GM23248 (cell line): ENCODE measurements around the gene PNKD. TPM values are rescaled to one million over a fixed set of nuclear protein-coding genes. Genes with fewer than 3 reads are reported as not detected.

Experiments used
- DNase-seq: peaks from one replicate; pipeline ENCODE4 v3.0.0-alpha.2; 2015
- H2AFZ ChIP-seq: fragments of 200-600 bp; sonication (generic); 2 replicates; pipeline ENCODE4 v1.6.1; 2016; ENCODE audit warnings: antibody characterized with exemption
- H3F3A ChIP-seq: fragments of 200-600 bp; sonication (generic); 2 replicates; pipeline ENCODE4 v1.6.1; 2016; ENCODE audit warnings: mild to moderate bottlenecking, antibody characterized with exemption, mixed run types; ENCODE audit not compliant: insufficient read depth
- H3K27ac ChIP-seq: fragments of 200-600 bp; sonication (generic); 2 replicates; pipeline ENCODE4 v1.5.1; 2016; ENCODE audit warnings: mild to moderate bottlenecking
- H3K27me3 ChIP-seq: fragments of 200-600 bp; sonication (generic); replicated peaks from 2 replicates; pipeline ENCODE4 v1.6.1; 2016; ENCODE audit warnings: mild to moderate bottlenecking; ENCODE audit not compliant: insufficient read depth
- H3K36me3 ChIP-seq: fragments of 200-600 bp; sonication (generic); 2 replicates; pipeline ENCODE4 v1.6.1; 2016; ENCODE audit warnings: low read depth, mild to moderate bottlenecking
- H3K4me1 ChIP-seq: fragments of 200-600 bp; sonication (generic); 2 replicates; pipeline ENCODE4 v1.6.1; 2016; ENCODE audit warnings: mild to moderate bottlenecking; ENCODE audit not compliant: insufficient read depth
- H3K4me2 ChIP-seq: fragments of 200-600 bp; sonication (generic); one replicate; pipeline ENCODE4 v1.6.1; 2016; ENCODE audit warnings: mild to moderate bottlenecking; ENCODE audit not compliant: unreplicated experiment
- H3K4me3 ChIP-seq: fragments of 200-600 bp; sonication (generic); 2 replicates; pipeline ENCODE4 v1.5.1; 2016; ENCODE audit warnings: mild to moderate bottlenecking
- H3K79me2 ChIP-seq: fragments of 200-600 bp; sonication (generic); 2 replicates; pipeline ENCODE4 v1.6.1; 2016; ENCODE audit warnings: mild to moderate bottlenecking; ENCODE audit not compliant: insufficient read depth
- H3K9ac ChIP-seq: fragments of 200-600 bp; sonication (generic); 2 replicates; pipeline ENCODE4 v1.6.1; 2016; ENCODE audit warnings: mild to moderate bottlenecking
- H3K9me2 ChIP-seq: fragments of 200-600 bp; sonication (generic); 2 replicates; pipeline ENCODE4 v1.6.1; 2016; ENCODE audit warnings: mixed run types, mild to moderate bottlenecking, moderate library complexity; ENCODE audit not compliant: insufficient read depth
- H3K9me3 ChIP-seq: fragments of 200-600 bp; sonication (generic); one replicate; pipeline ENCODE4 v1.6.1; 2017; ENCODE audit warnings: low read depth
- H4K20me1 ChIP-seq: fragments of 200-600 bp; sonication (generic); 2 replicates; pipeline ENCODE4 v1.6.0; 2016; ENCODE audit not compliant: insufficient read depth
- EZH2 ChIP-seq: fragments of 200-600 bp; sonication (generic); IDR thresholded peaks from 2 replicates; pipeline ENCODE4 v1.6.1; 2018; ENCODE audit warnings: antibody characterized with exemption, mild to moderate bottlenecking; ENCODE audit not compliant: insufficient read depth, poor library complexity, severe bottlenecking
- EZH2phosphoT487 ChIP-seq: fragments of 200-600 bp; sonication (generic); IDR thresholded peaks from 2 replicates; pipeline ENCODE4 v1.6.1; 2018; ENCODE audit warnings: antibody characterized with exemption, moderate library complexity, mild to moderate bottlenecking, low read depth; ENCODE audit not compliant: insufficient read depth
- WGBS, 2 experiments: methylation state at CpG; one replicate each; pipeline ENCODE4 v1.1.6; 2015 to 2017; ENCODE audit warnings: low lambda C conversion rate in 2 of 2, low coverage in 1 of 2; ENCODE audit errors: missing lambda C conversion rate in 2 of 2; 5-methylcytosine and 5-hydroxymethylcytosine counted together
- in situ Hi-C: fragments of 300-500 bp; cut with MboI; formaldehyde crosslinking; loops from 2 replicates; pipeline ENCODE4 v1.15.0; 2020
- polyA plus RNA-seq: library from polyadenylated mRNA; unstranded; fragments of >200 nt; fragmentation: Nextera tagmentation; extraction: Ambion mirVana; gene quantifications from 2 replicates; pipeline ENCODE4 v1.2.1, GENCODE V29; 2016
- total RNA-seq: library from RNA; depleted of rRNA; stranded (reverse); fragments of >200 nt; shearing (Covaris generic); gene quantifications from 2 replicates; pipeline ENCODE4 v1.2.3, GENCODE V29; 2014

Gene PNKD
- total and polyA plus RNA-seq, 2 experiments from 2014 or later, result 28.6 to 82.7 TPM

GRCh38 chr2:218275371-218276072, 5.2 kb downstream of the PNKD start:
- TF ChIP-seq EZH2phosphoT487 (no peak), EZH2 (no peak)
- Histone ChIP-seq H3K4me1 (peaks cover 16% of the 10 kb centered on the region), H3K4me3 (no peak overlapping the region), H3K9me3 (no peaks in the 10 kb centered on the region), H3K27me3 (no peaks in the 10 kb centered on the region), H2AFZ (no peak overlapping the region), H3K27ac (no peak overlapping the region), H3K36me3 (peaks cover 21% of the 10 kb centered on the region; the same call in 1 of the 2 replicates), H3F3A (peaks cover 17% of the 10 kb centered on the region), H3K4me2 (no peak overlapping the region), H3K9ac (no peak overlapping the region), H3K9me2 (no peaks in the 10 kb centered on the region), H4K20me1 (no peaks in the 10 kb centered on the region), H3K79me2 (peaks cover 82% of the 10 kb centered on the region)
- in situ Hi-C loops, result no loop called here
- no peak for DNase-seq
- WGBS, 2 experiments, result 81 to 82% methylated on average over 9 of the region's 9 CpGs

- Histone ChIP-seq H3K27me3 (no peaks in the 10 kb centered on the region), H3K36me3 (peaks cover 21% of the 10 kb centered on the region; the same call in 1 of the 2 replicates), H3K9me3 (no peaks in the 10 kb centered on the region), H3K4me1 (peaks cover 16% of the 10 kb centered on the region), H2AFZ (no peak overlapping the region), H4K20me1 (no peaks in the 10 kb centered on the region), H3F3A (peaks cover 26% of the 10 kb centered on the region), H3K79me2 (peaks cover 82% of the 10 kb centered on the region), H3K4me3 (no peak overlapping the region), H3K9ac (no peak overlapping the region), H3K9me2 (no peaks in the 10 kb centered on the region), H3K4me2 (no peak overlapping the region), H3K27ac (no peak overlapping the region)
- in situ Hi-C loops, result no loop called here
- WGBS, 2 experiments, result 71 to 72% methylated on average over 12 of the region's 12 CpGs
- DNase-seq, result peak; percentile 15
- no peak for TF ChIP-seq EZH2
- TF ChIP-seq EZH2phosphoT487, result no peak
These were observed 6.9 kb downstream of the PNKD start for GRCh38 chr2:218276986-218277755.

- in situ Hi-C loops, result no loop called here
- Histone ChIP-seq H3K9me3 (no peaks in the 10 kb centered on the region), H3K4me1 (peaks cover 21% of the 10 kb centered on the region), H3K79me2 (peaks cover 89% of the 10 kb centered on the region), H3K27me3 (no peaks in the 10 kb centered on the region), H4K20me1 (no peaks in the 10 kb centered on the region), H3K27ac (no peak overlapping the region), H3K9ac (no peak overlapping the region), H2AFZ (no peak overlapping the region), H3K36me3 (peaks cover 21% of the 10 kb centered on the region; the same call in 1 of the 2 replicates), H3K4me3 (no peak overlapping the region), H3K4me2 (no peak overlapping the region), H3K9me2 (no peaks in the 10 kb centered on the region), H3F3A (peaks cover 29% of the 10 kb centered on the region)
- 76 to 83% methylated on average over 7 of the region's 7 CpGs for WGBS, 2 experiments
- no peak for DNase-seq
- TF ChIP-seq EZH2phosphoT487 (no peak), EZH2 (no peak)
These were observed 7.6 kb downstream of the PNKD start for GRCh38 chr2:218277921-218278320.

GRCh38 chr2:218278531-218279360, 8.4 kb downstream of the PNKD start:
- Histone ChIP-seq H3K9ac (no peak overlapping the region), H3K9me2 (no peaks in the 10 kb centered on the region), H4K20me1 (no peaks in the 10 kb centered on the region), H3K9me3 (no peaks in the 10 kb centered on the region), H3F3A (peaks cover 34% of the 10 kb centered on the region), H3K4me2 (no peak overlapping the region), H3K27me3 (no peaks in the 10 kb centered on the region), H3K4me1 (peaks cover 26% of the 10 kb centered on the region), H3K27ac (no peak overlapping the region), H3K79me2 (peaks cover 97% of the 10 kb centered on the region), H3K36me3 (peaks cover 21% of the 10 kb centered on the region; the same call in 1 of the 2 replicates), H2AFZ (no peak overlapping the region), H3K4me3 (no peak overlapping the region)
- in situ Hi-C loops, result no loop called here
- no peak for TF ChIP-seq EZH2phosphoT487
- TF ChIP-seq EZH2, result no peak
- 83 to 84% methylated on average over 16 of the region's 16 CpGs for WGBS, 2 experiments
- DNase-seq, result no peak
